Stimulated activated CD8-positive, alpha-beta memory T cell treated with anti-CD3 and anti-CD28 coated beads, Interleukin-4, amount 100 ng/mL, for 48 hours (primary cell): Measurements from ENCODE around the gene AIFM3.

Experiments used
- DNase-seq: peaks from one replicate; pipeline ENCODE4 v3.0.0-alpha.2; 2020

The AIFM3 gene

GRCh38 chr22:20976291-20976877 is 9.3 kb downstream of the AIFM3 start:
- no peak for DNase-seq

GRCh38 chr22:20977019-20977418 is 10.0 kb downstream of the AIFM3 start:
- no peak for DNase-seq

- no peak for DNase-seq
Observed at GRCh38 chr22:20977516-20978170, 10.6 kb downstream of the AIFM3 start.

GRCh38 chr22:20978419-20978818 is 11.4 kb downstream of the AIFM3 start:
- no peak for DNase-seq

GRCh38 chr22:20979243-20979809 is 12.3 kb downstream of the AIFM3 start:
- DNase-seq, result peak; percentile 77

GRCh38 chr22:20979940-20980453 is 12.9 kb downstream of the AIFM3 start:
- no peak for DNase-seq

GRCh38 chr22:20980523-20980922 is 13.5 kb downstream of the AIFM3 start:
- no peak for DNase-seq

GRCh38 chr22:20980938-20981722 is 14.1 kb downstream of the AIFM3 start:
- no peak for DNase-seq

- peak; percentile 81 for DNase-seq
Observed at GRCh38 chr22:20981787-20982562, 14.9 kb downstream of the AIFM3 start, which contains the start of gene LZTR1. Gene LZTR1, plus strand, starts transcription at chr22:20982297. Its CDS starts 75 bp downstream, at chr22:20982372.

- DNase-seq, result no peak
Observed at GRCh38 chr22:20982563-20982882, 15.5 kb downstream of the AIFM3 start.

- no peak for DNase-seq
Observed at GRCh38 chr22:20983081-20983771, 16.2 kb downstream of the AIFM3 start.

- no peak for DNase-seq
Observed at GRCh38 chr22:20985720-20986119, 18.7 kb downstream of the AIFM3 start.

- DNase-seq, result no peak
Observed at GRCh38 chr22:20986365-20986764, 19.3 kb downstream of the AIFM3 start.

GRCh38 chr22:20987375-20987774 is 20.3 kb downstream of the AIFM3 start:
- no peak for DNase-seq

GRCh38 chr22:20988573-20989322 is 21.7 kb downstream of the AIFM3 start:
- no peak for DNase-seq

GRCh38 chr22:20989323-20990138 is 22.5 kb downstream of the AIFM3 start:
- no peak for DNase-seq

GRCh38 chr22:20990184-20991180 is 23.4 kb downstream of the AIFM3 start:
- DNase-seq, result no peak

- DNase-seq, result no peak
Observed at GRCh38 chr22:20991252-20992055, 24.4 kb downstream of the AIFM3 start.
